OCI-LY7 (cell line): ENCODE results near the gene CXCR5.

Experiments
- EZH2phosphoT487 ChIP-seq: fragments of 200-600 bp; sonication (generic); IDR thresholded peaks from 2 replicates; pipeline ENCODE4 v1.6.1; 2018; ENCODE audit warnings: low read depth, borderline replicate concordance, mild to moderate bottlenecking, mixed run types, antibody characterized with exemption, low read length, moderate library complexity, mixed read lengths
- TF ChIP-seq, protein P1 (sequence below): fragments of 200-600 bp; sonication (generic); conservative IDR thresholded peaks from 2 replicates; pipeline ENCODE4 v1.5.1; 2014; ENCODE audit warnings: mild to moderate bottlenecking, antibody characterized with exemption, low read length, moderate library complexity, mixed read lengths

DNA sequence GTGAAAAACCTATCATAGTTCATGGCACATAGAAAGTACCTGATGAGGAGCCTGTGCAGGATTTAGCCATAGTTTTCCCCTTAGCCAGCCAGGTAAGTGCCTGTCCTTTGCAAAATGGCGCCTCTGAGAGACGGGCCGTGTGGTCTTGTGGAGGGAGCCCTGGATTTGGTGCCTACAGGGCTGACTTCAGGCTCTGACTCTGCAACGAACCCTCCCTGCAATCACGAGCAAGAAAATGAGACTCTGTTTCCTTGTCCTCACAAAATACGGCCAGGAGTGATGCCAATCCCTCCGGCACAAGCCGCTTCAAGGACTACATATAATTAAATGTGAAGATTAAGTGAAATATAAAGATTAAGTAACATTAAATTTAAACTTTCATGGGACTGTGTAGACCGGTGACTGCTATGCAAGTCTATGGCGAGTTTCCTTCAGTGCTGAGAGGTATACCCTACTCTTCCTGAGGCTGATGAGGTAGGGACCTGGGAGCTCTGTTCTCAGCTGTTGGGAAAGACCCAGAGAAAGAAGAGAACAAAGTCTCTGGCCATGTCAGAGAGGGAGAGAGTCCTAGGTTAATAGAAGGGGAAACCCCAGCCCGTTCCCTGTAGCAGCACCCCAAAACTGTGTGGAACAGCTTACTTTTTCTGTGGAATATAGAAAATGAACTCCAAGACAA is 6.1 kb upstream of the CXCR5 start:
- TF ChIP-seq, protein P1, sequence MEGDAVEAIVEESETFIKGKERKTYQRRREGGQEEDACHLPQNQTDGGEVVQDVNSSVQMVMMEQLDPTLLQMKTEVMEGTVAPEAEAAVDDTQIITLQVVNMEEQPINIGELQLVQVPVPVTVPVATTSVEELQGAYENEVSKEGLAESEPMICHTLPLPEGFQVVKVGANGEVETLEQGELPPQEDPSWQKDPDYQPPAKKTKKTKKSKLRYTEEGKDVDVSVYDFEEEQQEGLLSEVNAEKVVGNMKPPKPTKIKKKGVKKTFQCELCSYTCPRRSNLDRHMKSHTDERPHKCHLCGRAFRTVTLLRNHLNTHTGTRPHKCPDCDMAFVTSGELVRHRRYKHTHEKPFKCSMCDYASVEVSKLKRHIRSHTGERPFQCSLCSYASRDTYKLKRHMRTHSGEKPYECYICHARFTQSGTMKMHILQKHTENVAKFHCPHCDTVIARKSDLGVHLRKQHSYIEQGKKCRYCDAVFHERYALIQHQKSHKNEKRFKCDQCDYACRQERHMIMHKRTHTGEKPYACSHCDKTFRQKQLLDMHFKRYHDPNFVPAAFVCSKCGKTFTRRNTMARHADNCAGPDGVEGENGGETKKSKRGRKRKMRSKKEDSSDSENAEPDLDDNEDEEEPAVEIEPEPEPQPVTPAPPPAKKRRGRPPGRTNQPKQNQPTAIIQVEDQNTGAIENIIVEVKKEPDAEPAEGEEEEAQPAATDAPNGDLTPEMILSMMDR: no peak
- TF ChIP-seq EZH2phosphoT487: no peak
